DMS153 treated with DMSO at 0.1 percent for 48 hours (cell line): Measurements from ENCODE around the gene LMAN1L.
A peak's percentile ranks its signal among the peaks of the same experiment; 100 is the strongest.

Experiments used
- DNase-seq: peaks from one replicate; lab custom pipeline; 2025; ENCODE audit not compliant: unreplicated experiment; lab: John Stamatoyannopoulos, UW

LMAN1L gene

DNA sequence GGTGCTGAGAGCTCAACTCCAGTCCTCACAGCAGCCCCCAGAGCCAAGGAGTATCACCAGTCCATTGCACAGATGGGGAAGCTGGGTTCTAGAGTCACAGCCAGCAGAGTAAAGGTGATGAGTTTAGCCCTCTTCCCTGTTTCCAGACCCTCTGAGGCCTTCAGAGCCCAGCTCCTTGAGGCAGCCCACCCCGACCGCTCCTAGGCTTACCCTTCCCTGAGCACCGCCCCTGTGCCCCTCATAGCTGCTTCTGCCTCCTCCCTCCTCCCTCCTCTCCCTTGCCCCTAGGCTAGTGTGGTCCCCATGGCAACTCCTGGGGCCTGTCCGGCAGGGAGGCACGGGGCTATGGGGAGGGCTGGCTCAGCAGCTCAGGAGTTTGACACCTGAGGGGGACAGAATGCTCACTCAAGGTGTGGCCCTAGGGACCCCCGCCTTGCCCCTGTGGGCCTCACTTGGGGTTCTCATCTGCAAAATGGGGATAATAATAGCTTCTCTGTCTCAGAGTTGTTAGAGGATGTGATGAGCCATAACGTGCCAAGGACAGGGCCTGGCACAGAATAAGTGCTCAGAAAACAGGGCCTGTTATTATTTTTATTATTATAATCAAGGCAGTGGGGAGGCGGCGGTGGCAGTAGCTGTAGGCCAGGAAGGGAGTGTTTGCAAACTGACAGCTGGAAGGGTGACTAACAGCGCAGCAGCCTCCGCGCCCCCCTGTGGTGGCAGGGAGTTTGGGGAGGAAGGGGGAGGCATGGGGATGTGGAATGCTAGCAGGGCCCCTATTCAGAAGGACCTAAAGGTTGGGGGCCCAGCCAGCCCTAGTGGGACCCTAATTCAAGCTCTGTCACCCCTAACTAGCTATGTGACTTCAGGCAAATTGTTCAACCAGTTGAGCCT is 19.3 kb upstream of the LMAN1L start:
- no peak for DNase-seq

DNA sequence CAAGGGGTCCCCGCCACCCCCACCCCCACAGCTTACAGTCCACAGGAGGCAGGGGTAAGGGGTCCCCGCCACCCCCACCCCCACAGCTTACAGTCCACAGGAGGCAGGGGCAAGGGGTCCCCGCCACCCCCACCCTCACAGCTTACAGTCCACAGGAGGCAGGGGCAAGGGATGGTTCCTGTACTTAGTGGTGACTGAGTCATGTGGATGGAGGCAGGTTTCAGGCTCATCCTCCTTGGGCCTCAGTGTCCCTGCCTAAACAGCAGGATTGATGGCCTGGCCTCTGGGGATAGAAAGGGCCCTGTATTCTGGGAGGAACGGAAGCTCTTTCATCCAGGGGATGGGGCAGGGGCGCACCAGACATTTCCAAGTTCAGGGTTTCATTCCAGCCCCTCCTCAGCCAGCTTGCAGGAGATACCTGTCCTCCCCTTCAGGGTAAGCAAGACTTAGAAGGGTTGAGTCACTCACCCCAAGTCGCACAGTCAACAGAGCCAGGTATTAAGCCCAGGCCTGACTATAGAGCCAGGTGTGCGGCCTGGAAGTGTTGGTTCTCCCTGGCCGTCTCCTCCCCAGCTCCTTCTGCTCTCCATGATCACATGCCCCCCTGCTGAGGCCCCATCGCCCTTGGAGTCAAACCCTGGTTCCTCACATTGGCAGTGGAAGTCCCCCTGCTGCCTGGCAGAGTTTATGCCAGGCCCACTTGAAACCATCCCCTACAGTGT is 18.2 kb upstream of the LMAN1L start:
- DNase-seq = no peak

DNA sequence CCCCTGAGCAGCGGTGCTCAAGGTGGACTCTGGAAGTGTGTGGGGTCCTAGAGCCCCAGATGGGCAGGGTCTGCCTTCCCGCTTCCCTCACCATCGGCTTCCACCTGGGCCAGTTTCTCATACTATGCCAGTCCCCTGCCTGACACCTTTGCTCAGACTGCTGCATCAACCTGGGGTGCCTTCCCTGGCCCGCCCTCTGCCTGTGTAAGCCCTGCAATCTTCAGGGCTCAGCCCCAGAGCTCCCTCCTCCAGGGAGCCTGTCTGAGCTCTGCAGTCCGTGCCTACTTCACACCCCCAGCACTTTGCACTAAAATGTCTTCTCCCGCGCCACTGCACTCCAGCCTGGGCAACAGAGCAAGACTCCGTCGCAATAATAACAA is 17.7 kb upstream of the LMAN1L start:
- DNase-seq = no peak

DNA sequence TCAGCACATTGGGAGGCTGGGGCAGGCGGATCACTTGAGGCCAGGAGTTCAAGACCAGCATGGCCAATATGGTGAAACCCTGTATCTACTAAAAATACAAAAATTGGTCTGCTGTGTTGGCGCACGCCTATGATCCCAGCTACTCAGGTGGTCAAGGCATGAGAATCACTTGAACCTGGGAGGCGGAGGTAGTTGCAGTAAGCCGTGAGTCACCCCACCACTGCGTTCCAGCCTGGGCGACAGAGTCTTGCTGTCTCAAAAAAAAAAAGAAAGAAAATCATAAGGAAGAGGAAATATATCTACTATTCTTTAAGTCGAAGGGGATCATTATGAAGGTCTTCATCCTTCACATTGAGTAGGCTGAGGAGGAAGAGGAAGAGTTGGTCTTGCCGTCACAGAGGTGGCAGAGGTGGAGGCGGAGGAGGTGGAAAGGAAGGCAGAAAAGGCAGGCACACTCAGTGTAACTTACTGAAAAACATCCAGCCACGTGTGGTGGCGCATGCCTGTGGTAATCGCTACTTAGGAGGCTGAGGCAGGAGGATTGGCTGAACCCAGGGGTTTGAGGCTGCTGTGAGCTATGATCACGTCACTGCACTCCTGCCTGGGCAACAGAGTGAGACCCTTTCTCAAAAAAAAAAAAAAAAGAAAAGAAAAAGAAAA is 16.5 kb upstream of the LMAN1L start:
- DNase-seq = no peak

DNA sequence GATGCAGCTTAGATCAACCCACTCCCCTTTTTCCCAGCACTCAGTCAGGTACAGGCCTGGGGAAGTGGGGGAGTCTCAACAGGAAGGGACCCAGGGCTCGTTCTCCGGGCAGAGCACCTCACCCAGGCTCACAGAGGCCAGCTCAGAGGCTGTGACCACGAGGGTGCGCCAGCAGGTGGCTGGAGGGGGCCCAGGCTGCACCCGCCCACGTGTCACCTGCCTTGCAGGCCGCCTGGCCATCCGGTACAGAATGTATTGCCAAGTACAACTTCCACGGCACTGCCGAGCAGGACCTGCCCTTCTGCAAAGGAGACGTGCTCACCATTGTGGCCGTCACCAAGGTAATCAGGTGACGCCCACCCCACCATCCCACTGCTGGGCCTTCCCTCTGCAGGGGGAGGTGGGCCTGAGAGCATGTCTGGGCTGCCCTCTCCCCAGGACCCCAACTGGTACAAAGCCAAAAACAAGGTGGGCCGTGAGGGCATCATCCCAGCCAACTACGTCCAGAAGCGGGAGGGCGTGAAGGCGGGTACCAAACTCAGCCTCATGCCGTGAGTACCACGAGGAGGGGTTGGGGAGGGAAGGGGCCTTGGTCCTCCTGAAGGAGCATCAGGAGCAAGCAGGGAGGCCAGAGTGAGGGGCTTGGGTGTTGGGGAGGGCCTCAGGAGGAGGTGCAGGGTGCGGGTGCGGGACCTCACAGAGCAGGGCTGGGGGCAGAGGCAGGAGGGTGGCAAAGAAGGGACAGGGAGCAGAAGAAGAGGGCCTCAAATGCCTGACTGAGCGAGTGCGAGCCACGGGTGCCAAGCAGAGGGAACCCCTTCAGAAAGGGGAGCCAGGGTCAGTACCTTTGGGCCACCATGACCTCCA is 14.0 kb upstream of the LMAN1L start:
- DNase-seq = no peak

DNA sequence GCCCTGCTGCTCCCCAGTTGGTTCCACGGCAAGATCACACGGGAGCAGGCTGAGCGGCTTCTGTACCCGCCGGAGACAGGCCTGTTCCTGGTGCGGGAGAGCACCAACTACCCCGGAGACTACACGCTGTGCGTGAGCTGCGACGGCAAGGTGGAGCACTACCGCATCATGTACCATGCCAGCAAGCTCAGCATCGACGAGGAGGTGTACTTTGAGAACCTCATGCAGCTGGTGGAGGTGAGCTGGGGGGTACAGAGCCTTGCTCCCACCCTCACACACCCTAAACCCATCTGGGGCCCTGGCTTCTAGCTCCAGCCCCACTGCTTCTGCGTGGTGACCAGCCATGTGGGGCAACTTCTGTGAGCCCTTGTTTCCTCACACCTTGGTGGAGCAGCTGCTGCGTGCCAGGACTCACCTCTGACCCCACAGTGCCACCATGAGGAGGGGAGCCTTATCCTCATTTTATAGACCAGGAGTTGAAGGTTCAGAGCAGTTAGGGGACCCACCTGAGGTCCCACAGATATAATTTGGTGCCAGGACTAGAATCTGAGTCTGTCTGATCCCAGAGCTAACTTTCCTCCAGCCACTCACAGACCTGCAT is 13.3 kb upstream of the LMAN1L start:
- no peak for DNase-seq

DNA sequence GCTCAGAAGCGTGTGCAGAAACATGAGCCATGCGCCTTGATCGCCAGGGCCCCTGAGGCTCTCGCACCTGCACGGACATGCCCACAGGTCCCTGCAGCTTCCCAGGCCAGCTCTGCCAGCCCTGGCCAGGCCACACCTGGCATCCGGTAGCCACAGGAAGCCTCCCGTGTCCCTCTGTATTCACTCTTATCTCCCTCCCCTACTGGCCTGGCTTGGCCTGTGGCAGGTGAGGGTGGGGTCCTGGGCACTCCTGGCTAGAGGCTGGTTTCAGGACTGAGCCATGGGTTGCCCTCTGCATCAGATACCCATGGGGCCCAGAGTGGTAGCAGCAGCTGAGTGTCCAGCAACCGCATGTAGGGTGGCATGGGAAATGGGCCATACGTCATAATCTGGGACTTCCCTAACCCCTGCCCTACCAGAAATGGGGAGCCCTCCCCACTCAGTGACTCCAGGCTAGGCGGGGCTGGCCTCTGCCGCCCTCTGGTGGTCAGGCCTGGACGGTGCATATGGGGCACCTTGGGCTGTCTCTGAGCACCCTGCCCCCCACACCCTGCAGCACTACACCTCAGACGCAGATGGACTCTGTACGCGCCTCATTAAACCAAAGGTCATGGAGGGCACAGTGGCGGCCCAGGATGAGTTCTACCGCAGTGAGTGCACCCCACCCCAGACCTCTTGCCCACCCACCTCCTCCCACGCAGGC is 12.6 kb upstream of the LMAN1L start:
- DNase-seq = peak; percentile 3

DNA sequence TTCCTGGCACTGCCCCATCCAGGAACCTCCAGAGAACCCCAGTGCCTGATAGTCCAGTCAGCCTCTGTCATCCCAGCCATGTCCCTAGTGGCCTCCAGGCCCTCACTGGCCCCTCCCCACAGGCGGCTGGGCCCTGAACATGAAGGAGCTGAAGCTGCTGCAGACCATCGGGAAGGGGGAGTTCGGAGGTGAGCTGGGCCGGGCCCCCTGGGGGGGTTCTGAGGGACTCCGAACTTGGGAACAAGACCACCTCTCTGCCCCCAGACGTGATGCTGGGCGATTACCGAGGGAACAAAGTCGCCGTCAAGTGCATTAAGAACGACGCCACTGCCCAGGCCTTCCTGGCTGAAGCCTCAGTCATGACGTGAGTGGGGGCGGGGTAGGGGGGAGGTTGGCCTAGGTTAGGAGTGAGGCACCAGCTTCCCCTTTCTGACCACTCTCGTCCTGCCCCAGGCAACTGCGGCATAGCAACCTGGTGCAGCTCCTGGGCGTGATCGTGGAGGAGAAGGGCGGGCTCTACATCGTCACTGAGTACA is 12.0 kb upstream of the LMAN1L start:
- DNase-seq = no peak

DNA sequence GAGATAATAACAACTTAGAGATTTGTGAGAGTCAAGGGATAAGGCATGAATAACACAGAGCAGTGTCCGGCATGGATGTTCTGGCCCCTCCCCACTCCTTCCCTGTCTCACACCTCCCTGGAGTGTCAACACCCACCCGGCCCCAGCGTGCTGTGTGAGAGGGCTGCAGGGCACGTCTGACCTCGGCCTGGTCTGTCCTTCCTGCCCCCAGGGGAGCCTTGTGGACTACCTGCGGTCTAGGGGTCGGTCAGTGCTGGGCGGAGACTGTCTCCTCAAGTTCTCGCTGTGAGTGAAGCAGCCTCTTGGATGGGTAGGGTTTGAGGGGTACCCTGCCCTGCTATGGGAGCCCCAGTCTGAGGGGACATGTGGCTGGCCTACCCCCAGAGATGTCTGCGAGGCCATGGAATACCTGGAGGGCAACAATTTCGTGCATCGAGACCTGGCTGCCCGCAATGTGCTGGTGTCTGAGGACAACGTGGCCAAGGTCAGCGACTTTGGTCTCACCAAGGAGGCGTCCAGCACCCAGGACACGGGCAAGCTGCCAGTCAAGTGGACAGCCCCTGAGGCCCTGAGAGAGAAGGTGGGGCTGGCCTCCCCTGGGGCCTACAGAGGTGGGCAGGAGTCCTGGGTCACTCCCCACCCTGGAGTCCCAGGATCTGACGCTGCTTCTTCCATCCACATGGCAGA is 11.2 kb upstream of the LMAN1L start:
- DNase-seq = no peak

DNA sequence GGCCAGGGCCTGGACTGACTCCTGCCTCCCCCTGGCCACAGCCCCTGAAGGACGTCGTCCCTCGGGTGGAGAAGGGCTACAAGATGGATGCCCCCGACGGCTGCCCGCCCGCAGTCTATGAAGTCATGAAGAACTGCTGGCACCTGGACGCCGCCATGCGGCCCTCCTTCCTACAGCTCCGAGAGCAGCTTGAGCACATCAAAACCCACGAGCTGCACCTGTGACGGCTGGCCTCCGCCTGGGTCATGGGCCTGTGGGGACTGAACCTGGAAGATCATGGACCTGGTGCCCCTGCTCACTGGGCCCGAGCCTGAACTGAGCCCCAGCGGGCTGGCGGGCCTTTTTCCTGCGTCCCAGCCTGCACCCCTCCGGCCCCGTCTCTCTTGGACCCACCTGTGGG is 10.3 kb upstream of the LMAN1L start:
- DNase-seq = no peak

DNA sequence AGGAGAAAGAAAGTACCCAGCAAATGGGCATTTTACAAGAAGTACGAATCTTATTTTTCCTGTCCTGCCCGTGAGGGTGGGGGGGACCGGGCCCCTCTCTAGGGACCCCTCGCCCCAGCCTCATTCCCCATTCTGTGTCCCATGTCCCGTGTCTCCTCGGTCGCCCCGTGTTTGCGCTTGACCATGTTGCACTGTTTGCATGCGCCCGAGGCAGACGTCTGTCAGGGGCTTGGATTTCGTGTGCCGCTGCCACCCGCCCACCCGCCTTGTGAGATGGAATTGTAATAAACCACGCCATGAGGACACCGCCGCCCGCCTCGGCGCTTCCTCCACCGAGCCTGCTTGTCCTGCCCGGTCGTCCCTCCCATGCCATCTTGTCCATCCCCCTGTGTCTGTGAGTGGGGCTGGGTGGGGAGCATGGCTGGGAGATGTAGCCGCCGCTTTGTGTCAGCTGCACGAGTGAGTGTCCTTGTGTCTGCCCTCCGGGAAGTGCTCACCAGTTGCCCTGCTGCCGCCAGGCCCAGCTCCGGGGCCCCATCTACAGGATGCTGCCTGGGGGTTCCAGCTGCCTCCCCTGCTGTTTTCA is 9.7 kb upstream of the LMAN1L start:
- DNase-seq = no peak

DNA sequence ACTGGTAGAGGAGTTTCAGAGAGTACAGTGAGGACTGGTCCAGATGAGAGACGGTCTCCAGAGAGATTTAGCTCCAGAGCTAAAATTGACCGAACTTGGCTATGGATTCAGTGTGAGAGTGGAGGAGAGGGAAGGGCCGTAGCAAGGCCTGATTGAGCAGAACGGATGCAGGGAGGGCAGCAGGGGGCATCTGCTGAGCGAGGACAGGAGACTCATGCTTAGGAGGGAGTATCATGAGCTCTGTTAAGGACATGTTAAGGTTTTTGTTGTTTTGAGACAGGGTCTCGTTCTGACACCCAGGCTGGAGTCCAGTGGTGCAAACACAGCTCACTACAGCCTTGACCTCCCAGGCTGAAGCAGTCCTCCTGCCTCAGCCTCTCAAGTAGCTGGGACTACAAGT is 7.7 kb upstream of the LMAN1L start:
- DNase-seq = no peak

DNA sequence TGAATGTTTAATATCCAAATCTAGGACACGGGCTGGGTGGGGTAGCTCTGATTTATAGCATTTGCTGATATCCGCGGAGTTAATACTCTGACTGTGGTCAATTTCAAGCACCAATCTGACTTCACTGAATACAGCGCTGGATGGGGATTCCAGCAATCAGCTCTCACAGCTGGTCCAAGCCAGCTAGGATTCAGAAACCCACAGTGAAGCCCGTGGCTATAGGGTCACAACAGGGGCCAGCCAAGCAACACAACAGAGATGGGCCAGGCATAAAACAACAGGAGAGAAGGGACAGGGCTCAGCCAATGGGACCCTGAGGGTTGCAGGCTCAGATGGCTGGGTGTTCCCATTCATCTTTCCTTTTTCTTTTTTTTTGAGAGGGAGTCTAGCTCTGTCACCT is 5.4 kb upstream of the LMAN1L start:
- DNase-seq = no peak

DNA sequence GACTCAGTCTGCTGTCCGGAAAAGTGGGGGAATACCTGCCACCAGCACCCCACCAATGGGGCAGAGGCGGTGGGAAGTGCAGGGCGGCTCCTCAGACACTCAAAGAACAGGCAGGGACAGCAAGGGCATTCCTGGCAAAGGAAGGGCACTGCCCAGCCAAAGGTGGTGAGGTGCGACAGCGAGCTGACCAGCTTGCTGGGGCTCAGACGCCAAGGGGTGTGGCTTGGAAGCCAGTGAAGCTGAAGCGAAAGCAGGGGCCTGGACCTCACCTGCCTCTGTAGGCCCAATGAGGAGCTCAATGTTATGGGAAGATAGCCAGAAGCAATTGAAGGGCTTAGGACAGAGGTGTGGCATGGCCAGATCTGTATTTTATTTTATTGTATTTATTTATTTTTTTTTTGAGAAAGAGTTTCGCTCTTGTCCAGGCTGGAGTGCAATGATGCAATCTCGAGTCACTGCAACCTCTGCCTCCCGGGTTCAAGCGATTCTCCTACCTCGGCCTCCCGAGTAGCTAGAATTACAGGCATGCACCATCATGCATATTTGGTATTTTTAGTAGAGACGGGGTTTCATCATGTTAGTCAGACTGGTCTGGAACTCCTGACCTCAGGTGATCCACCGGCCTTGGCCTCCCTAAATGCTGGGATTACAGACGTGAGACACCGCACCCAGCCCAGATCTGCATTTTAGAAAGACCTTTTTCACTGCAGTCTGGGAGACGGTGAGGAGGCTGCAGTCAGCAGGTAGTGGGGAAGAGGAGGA is 4.4 kb upstream of the LMAN1L start:
- no peak for DNase-seq

DNA sequence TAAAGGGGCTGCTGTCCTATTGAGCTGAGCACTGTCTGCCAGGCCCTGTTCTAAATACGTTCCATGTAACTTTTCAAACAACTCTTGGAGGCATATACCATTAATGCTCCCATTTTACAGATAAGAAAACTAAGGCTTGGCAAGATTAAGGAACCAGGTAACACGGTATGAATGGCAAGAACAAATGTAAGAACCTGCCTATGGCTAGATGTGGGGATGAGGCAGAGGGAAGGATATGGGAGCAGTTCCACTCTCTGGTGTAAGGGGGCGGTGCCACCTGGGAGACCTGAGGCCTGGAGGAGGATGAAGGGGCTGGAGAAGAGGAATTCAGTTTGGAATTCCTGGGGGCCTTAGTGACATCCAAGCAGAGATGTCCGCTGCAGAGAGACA is 3.8 kb upstream of the LMAN1L start:
- DNase-seq = no peak

DNA sequence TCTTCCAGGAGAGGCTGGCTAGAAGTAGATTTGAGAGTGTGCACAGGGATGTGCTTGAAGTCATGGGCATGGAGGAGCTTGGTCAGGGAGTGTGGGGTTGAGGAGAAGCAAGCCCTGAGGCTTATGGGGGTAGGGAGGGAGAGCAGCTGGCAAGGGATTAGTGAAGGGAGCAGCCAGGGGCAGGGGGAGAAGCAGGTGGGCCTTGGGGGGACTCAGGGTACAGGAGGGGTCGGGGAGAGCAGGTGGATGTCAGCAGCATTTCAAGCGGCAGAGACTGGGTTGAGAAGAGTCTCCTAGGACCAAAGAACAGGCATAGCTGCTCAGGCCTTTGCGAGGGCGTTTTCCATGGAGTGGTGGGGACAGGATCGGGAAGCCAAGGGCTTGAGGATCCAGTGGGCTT is 3.4 kb upstream of the LMAN1L start:
- no peak for DNase-seq

DNA sequence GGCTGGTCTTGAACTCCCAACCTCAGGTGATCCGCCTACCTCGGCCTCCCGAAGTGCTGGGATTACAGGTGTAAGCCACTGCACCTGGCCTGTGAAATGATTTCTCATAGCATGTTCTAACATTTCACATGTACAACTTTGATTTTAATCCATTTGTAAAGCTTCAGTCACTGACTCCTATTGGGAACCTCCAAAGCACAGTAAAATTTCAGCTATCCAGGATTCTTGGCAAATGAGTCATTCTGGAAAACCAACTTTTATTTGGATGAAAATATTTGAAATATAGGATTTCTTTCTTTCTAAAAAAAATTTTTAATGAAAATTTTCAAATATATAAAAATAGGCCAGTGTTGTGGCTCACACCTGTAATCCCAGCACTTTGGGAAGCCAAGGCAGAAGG is 2.7 kb upstream of the LMAN1L start:
- DNase-seq = no peak
